Fibroblast of villous mesenchyme (primary cell): ENCODE results near the gene SMIM20. TPM values are rescaled to one million over a fixed set of nuclear protein-coding genes. Genes with fewer than 3 reads are reported as not detected.
A peak's percentile ranks its signal among the peaks of the same experiment; 100 is the strongest.

ENCODE experiments used
- DNase-seq: peaks from one replicate; pipeline ENCODE4 v3.0.0-alpha.2; 2010; ENCODE audit warnings: low read depth
- H3K4me3 ChIP-seq: 2 replicates; pipeline ENCODE4 v1.5.1; 2011; ENCODE audit warnings: low read depth, mild to moderate bottlenecking, low read length
- CTCF ChIP-seq: IDR thresholded peaks from 2 replicates; pipeline ENCODE4 v1.5.1; 2012; ENCODE audit warnings: low read depth, mild to moderate bottlenecking, low read length; ENCODE audit not compliant: insufficient read depth
- total RNA-seq: library from RNA; depleted of rRNA; stranded (reverse); fragments of >200 nt; gene quantifications from 2 replicates; pipeline ENCODE4 v1.2.3, GENCODE V29; 2012

Gene SMIM20
- total RNA-seq, 1 donor = 23.3 TPM

- no peak for DNase-seq
- TF ChIP-seq CTCF = no peak
- H3K4me3 ChIP-seq = no peak overlapping the region
These were observed 2.9 kb downstream of the SMIM20 start for GRCh38 chr4:25916870-25917269.

DNA sequence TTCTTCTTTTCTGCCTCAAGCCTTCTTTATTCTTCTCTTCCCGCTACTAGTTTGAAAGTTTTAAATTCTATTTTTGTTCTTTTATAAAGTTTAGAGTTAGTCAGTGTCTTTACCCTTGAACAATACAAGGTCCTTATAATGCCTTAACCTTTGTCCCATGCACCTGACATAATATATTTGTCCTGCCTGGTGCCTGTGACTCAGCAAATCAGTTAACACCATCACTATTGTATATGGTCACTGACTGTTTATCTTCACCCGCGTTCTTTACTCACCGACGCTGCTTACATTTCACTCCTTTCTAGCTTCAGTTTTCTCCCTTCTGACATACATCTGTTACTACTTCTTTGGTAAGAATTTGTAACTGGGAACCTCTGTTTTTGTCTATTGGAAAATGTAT, 5.7 kb downstream of the SMIM20 start:
- no peak for DNase-seq
- no peak overlapping the region for H3K4me3 ChIP-seq
- no peak for TF ChIP-seq CTCF

GRCh38 chr4:25921922-25922321, 7.9 kb downstream of the SMIM20 start:
- no peak for DNase-seq

GRCh38 chr4:25922812-25923369, 8.9 kb downstream of the SMIM20 start:
- DNase-seq = no peak
- TF ChIP-seq CTCF = no peak
- no peak overlapping the region for H3K4me3 ChIP-seq

More at GRCh38 chr4:25921922-25922321, 7.9 kb downstream of the SMIM20 start:
- TF ChIP-seq CTCF = no peak
- no peak overlapping the region for H3K4me3 ChIP-seq

GRCh38 chr4:25923745-25924144, 9.7 kb downstream of the SMIM20 start:
- TF ChIP-seq CTCF = no peak
- no peak overlapping the region for H3K4me3 ChIP-seq
- no peak for DNase-seq

- TF ChIP-seq CTCF = peak; percentile 67
- peak; percentile 49 for DNase-seq
- no peak overlapping the region for H3K4me3 ChIP-seq
These were observed 11.6 kb downstream of the SMIM20 start for GRCh38 chr4:25925486-25926201.

DNA sequence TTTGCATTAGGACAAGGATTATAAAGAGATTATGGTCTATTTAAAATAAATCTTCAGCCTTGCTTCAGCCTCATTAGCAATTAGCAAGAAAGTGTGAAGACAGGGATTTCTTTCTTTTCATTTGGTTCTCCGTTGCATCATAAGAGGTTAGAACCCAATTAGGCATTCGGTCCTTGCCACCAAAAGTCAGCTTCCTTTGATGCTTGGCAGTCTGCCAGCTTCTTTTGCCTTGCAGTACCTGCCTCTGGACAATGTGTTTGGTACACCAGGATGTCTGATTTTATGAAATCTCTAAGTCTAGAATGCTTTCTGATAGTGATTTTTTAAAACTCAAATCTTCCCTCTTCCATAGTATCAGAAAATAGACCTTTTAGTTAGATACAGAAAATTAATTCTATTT, 12.4 kb downstream of the SMIM20 start:
- H3K4me3 ChIP-seq = no peak overlapping the region
- DNase-seq = no peak
- TF ChIP-seq CTCF = no peak
